Panc1 (cell line): ENCODE data around the gene KAZN. TPM values are rescaled to one million over a fixed set of nuclear protein-coding genes. Genes with fewer than 3 reads are reported as not detected.

ENCODE experiments used
- ATAC-seq: fragments of 200-7000 bp; cut with Tn5 transposase; 2 replicates; pipeline ENCODE4 v1.9.1; 2020; ENCODE audit warnings: mild to moderate bottlenecking, moderate library complexity
- BruUV-seq: library from RNA; stranded (reverse); fragments of 400-500 nt; replicated peaks from 2 replicates; lab custom pipeline; 2021; lab: Mats Ljungman, UMichigan
- CTCF ChIA-PET: fragments of 300-600 bp; sonication (Branson Sonifier 250); formaldehyde crosslinking; loops from one replicate; lab custom pipeline; 2022; ENCODE audit warnings: antibody characterized with exemption; lab: Charles Lee
- POLR2A ChIA-PET: fragments of 300-600 bp; sonication (Branson Sonifier 250); formaldehyde crosslinking; loops from one replicate; lab custom pipeline; 2022; ENCODE audit warnings: antibody characterized with exemption; lab: Charles Lee
- DNase-seq: peaks from one replicate; pipeline ENCODE4 v3.0.0-alpha.2; 2010; ENCODE audit warnings: low read depth, low spot score
- H3K27ac ChIP-seq: 2 replicates; pipeline ENCODE4 v1.5.1; 2011; ENCODE audit warnings: mild to moderate bottlenecking, low read length, inconsistent platforms
- H3K27me3 ChIP-seq: fragments of 200-500 bp; sonication (Bioruptor generic); 2 replicates; pipeline ENCODE4 v1.6.0; 2014; ENCODE audit warnings: low read length, inconsistent platforms; ENCODE audit not compliant: control insufficient read depth, insufficient read depth
- H3K36me3 ChIP-seq: fragments of 200-500 bp; sonication (Bioruptor generic); 2 replicates; pipeline ENCODE4 v1.5.1; 2014; ENCODE audit warnings: inconsistent platforms, mild to moderate bottlenecking, low read length, moderate library complexity; ENCODE audit not compliant: control insufficient read depth, insufficient read depth
- H3K4me1 ChIP-seq: 2 replicates; pipeline ENCODE4 v1.5.1; 2011; ENCODE audit warnings: inconsistent platforms, mild to moderate bottlenecking, low read length, moderate library complexity; ENCODE audit not compliant: control insufficient read depth, insufficient read depth
- H3K4me3 ChIP-seq, 2 experiments: 2 replicates each; pipeline ENCODE4 v1.5.1; 2011 to 2012; ENCODE audit warnings: low read depth in 2 of 2, low read length in 2 of 2, mild to moderate bottlenecking in 2 of 2, inconsistent platforms in 1 of 2, moderate library complexity in 1 of 2
- H3K9me3 ChIP-seq: fragments of 200-500 bp; sonication (Bioruptor generic); 2 replicates; pipeline ENCODE4 v1.5.1; 2014; ENCODE audit warnings: low read depth, mild to moderate bottlenecking, inconsistent platforms, low read length, moderate library complexity; ENCODE audit not compliant: control insufficient read depth, insufficient read depth
- CTCF ChIP-seq: fragments of 450-650 bp; IDR thresholded peaks from 2 replicates; pipeline ENCODE4 v1.5.1; 2017; ENCODE audit warnings: mild to moderate bottlenecking
- POLR2AphosphoS5 ChIP-seq: IDR thresholded peaks from 2 replicates; pipeline ENCODE4 v1.6.1; 2012; ENCODE audit warnings: mild to moderate bottlenecking, low read depth, low read length, moderate library complexity
- REST ChIP-seq, 2 experiments: IDR thresholded peaks; 2 replicates each; pipeline ENCODE4 v1.6.1; 2011 to 2012; ENCODE audit warnings: low read depth in 2 of 2, control low read depth in 1 of 2, low read length in 1 of 2, mild to moderate bottlenecking in 1 of 2, moderate library complexity in 1 of 2; ENCODE audit not compliant: insufficient read depth in 1 of 2
- SIN3A ChIP-seq: IDR thresholded peaks from 2 replicates; pipeline ENCODE4 v1.6.1; 2012; ENCODE audit warnings: low read depth, mild to moderate bottlenecking, low read length, moderate library complexity, borderline replicate concordance; ENCODE audit not compliant: insufficient read depth
- TCF7L2 ChIP-seq: IDR thresholded peaks from 2 replicates; pipeline ENCODE4 v1.6.1; 2011; ENCODE audit warnings: mild to moderate bottlenecking, low read depth, low read length, inconsistent platforms
- in situ Hi-C: cut with HindIII; loops from 2 replicates; pipeline ENCODE4 v1.10.0; 2016; ENCODE audit warnings: low sequenced_read_pairs, low pct_unique_long_range_greater_than_20kb
- intact Hi-C: fragments of 100-400 bp; cut with micrococcal nuclease; formaldehyde crosslinking; loops from one replicate; pipeline ENCODE4 v1.10.0; 2022; ENCODE audit not compliant: unreplicated experiment
- total RNA-seq: library from RNA; stranded (reverse); gene quantifications from one replicate; pipeline ENCODE4 v1.2.1, GENCODE V29; 2021; ENCODE audit not compliant: unreplicated experiment

The KAZN gene
- total RNA-seq, 1 experiment from 2014 or later = 6.6 TPM

GRCh38 chr1:14986168-14986567, 387.7 kb downstream of the KAZN start:
- in situ Hi-C loops = no loop called here
- H3K4me3 ChIP-seq = no peak overlapping the region
- H3K27ac ChIP-seq = no peak overlapping the region
- no peaks in the 10 kb centered on the region for H3K36me3 ChIP-seq
- POLR2A ChIA-PET = interaction anchor here (0.7 kb wide), 1 partner anchor 858 kb away, joined by 6 read pairs; no protein-coding TSS in a partner anchor
- no peak for TF ChIP-seq POLR2AphosphoS5
- TF ChIP-seq REST (IDR thresholded peaks at IDR 0.05; ENCODE audit: insufficient read depth in 1 of 2, low read depth in 2 of 2, low read length in 1 of 2) = no peak
- TF ChIP-seq SIN3A = no peak
- TF ChIP-seq CTCF = no peak
- no peak for TF ChIP-seq TCF7L2
- H3K4me1 ChIP-seq = no peaks in the 10 kb centered on the region
- ATAC-seq (no peak), DNase-seq (no peak)
- CTCF ChIA-PET = no interaction called here
- H3K27me3 ChIP-seq = no peaks in the 10 kb centered on the region
- no peaks in the 10 kb centered on the region for H3K9me3 ChIP-seq
- BruUV-seq = no TSS peak
- intact Hi-C loops = no loop called here

GRCh38 chr1:14987829-14988603, 389.5 kb downstream of the KAZN start:
- no peaks in the 10 kb centered on the region for H3K27me3 ChIP-seq
- no TSS peak for BruUV-seq
- DNase-seq (no peak), ATAC-seq (no peak)
- no peaks in the 10 kb centered on the region for H3K4me1 ChIP-seq
- CTCF ChIA-PET = interaction anchor here (0.7 kb wide), 1 partner anchor 81 kb away, joined by 3 read pairs; no protein-coding TSS in a partner anchor
- TF ChIP-seq REST (IDR thresholded peaks at IDR 0.05; ENCODE audit: insufficient read depth in 1 of 2, low read depth in 2 of 2, low read length in 1 of 2) (no peak), TCF7L2 (no peak), CTCF (no peak), SIN3A (no peak), POLR2AphosphoS5 (no peak)
- intact Hi-C loops = no loop called here
- H3K27ac ChIP-seq = no peak overlapping the region
- no peaks in the 10 kb centered on the region for H3K9me3 ChIP-seq
- POLR2A ChIA-PET = interaction anchor here (0.6 kb wide), 1 partner anchor 10 kb away, joined by 7 read pairs; no protein-coding TSS in a partner anchor
- no peak overlapping the region for H3K4me3 ChIP-seq
- in situ Hi-C loops = no loop called here
- H3K36me3 ChIP-seq = no peaks in the 10 kb centered on the region
